GM19023 (cell line): ENCODE results near the gene UBE2J1.
"Not testable (repeated sequence)": the region's sequence is repeated elsewhere in the genome, so short reads cannot be mapped to it uniquely, and the experiment has no call there.

Source experiments
- ATAC-seq: cut with Tn5 transposase; IDR thresholded peaks from one replicate; pipeline ENCODE4 v1.9.1; 2021; ENCODE audit warnings: mild to moderate bottlenecking, moderate library complexity; ENCODE audit not compliant: unreplicated experiment

The UBE2J1 gene

GRCh38 chr6:89321131-89321970, 31.2 kb downstream of the UBE2J1 start:
- ATAC-seq = no peak

GRCh38 chr6:89320012-89320559, 32.4 kb downstream of the UBE2J1 start:
- no peak for ATAC-seq

- ATAC-seq = no peak
These were observed 35.5 kb downstream of the UBE2J1 start for GRCh38 chr6:89317067-89317466.

- no peak for ATAC-seq
These were observed 37.2 kb downstream of the UBE2J1 start, which contains the start of gene GABRR2 for GRCh38 chr6:89315249-89315885. TSS of gene GABRR2 (minus strand) at chr6:89315299. CDS start at chr6:89315165, 134 bp downstream.

DNA sequence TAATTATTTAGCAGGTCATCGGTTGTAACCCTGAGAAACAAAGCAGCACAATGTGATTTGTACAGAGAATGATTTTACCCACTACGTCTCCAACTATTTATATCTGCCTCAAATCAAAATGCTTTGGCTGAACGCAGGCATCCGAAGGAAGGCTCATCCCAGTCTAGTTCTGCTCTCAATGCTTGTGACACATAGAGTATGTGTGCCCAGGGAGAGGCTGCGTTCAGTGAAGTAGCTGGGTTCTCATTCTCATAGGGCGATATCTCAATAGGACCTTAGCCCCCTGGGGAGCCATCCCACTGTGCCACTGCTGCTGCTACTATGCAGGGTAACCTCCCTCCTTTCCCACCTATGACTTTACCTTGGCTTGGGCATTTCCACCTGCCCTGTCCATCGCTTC, 37.8 kb downstream of the UBE2J1 start:
- no peak for ATAC-seq

- ATAC-seq = no peak
These were observed 39.5 kb downstream of the UBE2J1 start for GRCh38 chr6:89313006-89313405.

GRCh38 chr6:89311853-89312531, 40.5 kb downstream of the UBE2J1 start:
- no peak for ATAC-seq

- ATAC-seq = no peak
These were observed 41.0 kb downstream of the UBE2J1 start for GRCh38 chr6:89311530-89311852.

GRCh38 chr6:89310929-89311328, 41.6 kb downstream of the UBE2J1 start:
- no peak for ATAC-seq

DNA sequence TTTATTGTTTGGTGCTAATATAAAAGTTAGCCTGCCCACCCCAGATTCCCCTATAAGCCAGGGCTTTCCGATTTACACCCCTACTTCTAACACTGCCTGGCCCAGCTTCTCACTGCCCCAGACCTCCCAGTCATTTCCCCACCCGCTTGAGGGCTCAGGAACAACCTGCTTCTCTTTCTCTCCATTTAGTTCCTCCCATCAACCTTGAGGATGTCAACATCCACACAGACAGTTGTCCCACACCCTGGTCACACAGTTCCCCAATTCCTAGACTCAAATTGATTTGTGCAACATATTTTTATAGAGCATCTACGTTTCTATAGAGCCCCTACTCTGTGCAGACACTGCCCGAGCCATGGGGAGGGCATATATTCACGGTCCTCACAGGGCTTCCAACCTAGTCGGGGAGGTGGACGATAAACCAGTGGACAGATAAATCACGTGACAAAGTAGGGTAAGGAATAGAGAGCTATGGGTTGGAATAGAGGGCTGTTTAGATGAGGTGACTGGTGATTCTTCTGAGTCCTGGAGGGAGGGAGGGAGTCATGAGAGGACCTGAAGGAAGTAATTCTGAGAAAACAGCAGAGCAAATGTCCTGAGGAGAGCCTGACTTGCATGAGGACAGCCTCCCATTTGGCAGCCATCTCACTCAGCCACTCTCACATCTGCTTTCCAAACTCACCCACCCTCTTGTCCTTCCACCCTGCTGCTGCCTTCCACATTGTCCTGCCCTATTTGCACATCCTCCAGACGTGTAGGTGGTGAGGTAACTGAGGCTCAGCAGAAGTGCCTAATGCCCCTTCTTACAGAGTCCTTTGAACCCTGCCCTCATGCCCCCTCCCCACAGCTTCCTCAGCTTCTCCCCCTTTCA, 43.8 kb downstream of the UBE2J1 start:
- ATAC-seq = no peak

DNA sequence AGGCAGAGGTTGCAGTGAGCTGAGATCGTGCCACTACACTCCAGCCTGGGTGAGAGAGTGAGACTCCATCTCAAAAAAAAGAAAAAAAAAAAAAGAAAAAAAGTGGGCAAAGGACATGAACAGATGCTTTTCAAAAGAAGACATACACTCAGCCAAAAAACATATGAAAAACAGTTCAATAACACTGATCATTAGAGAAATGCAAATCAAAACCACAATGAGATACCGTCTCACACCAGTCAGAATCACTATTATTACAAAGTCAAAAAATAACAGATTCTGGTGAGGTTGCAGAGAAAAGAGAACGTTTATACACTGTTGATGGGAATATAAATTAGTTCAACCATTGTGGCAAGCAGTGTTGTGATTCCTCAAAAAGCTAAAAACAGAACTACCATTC, 48.0 kb downstream of the UBE2J1 start:
- ATAC-seq = not testable (repeated sequence)

GRCh38 chr6:89302936-89303335, 49.6 kb downstream of the UBE2J1 start:
- no peak for ATAC-seq

GRCh38 chr6:89302195-89302770, 50.2 kb downstream of the UBE2J1 start:
- no peak for ATAC-seq

DNA sequence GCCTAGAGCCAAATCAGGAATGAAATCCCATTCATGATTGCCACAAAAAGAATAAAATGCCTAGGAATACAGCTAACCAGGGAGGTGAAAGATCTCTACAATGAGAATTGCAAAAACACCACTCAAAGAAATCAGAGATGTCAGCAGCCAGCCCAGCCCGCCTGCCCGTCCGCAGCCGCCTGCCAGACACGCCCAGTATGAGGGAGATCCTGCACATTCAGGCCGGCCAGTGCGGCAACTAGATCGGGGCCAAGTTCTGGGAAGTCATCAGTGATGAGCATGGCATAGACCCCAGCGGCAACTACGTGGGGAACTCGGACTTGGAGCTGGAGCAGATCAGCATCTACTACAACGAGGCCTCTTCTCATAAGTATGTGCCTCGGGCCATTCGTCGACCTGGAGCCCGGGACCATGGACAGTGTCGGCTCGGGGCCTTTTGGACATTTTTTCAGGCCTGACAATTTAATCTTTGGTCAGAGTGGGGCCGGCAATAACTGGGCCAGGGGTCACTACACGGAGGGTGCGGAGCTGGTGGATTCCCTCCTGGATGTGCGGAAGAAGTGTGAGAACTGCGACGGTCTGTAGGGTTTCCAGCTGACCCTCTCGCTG, 50.8 kb downstream of the UBE2J1 start:
- no peak for ATAC-seq

DNA sequence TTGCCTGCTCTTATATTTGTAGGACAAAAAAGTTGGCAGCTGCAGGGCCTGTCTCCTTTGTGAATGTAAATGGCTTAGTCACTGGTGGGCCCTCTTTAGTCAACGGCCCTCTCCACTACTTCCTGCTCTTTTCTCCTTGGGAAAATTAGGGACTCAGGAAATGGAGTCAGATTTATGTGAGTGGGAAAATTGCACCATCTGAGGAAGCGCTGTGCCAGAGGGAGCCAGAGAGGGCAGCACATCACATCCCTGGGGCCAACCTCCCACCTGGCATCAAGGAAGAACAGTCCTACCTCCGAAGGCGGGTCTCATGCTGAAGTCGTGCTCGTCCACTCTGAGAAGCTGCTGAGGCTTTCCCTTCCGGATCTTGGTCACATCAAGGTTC, 53.1 kb downstream of the UBE2J1 start:
- ATAC-seq = no peak

- no peak for ATAC-seq
These were observed 53.6 kb downstream of the UBE2J1 start for GRCh38 chr6:89298680-89299465.

DNA sequence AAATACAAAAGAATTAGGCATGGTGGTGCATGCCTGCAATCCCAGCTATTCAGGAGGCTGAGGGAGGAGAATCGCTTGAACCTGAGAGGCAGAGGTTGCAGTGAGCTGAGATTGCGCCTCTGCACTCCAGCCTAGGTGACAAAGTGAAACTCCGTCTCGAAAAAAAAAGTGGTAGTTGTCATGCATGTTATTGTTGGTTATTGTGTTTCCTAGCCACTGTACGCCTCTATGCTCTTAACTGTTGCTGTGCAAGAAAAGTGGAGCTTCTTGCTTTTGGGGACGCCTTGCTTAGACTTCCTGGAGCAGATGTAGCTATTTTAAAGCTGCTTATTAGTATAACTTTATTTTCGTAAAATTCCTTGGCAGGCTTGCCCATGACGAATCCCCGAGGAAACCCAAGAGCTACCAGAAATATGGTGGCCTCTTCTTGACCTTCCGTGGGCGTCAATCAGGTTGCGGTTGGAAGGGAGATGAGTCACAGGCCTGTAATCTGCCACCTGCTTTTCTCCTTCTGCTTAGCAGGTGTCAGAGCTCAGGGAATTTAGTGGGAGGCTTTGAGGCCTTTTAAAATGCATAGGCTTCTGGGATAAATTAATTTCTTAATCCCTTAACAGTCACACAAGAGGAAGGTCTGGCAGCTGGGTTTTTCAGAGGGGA, 54.7 kb downstream of the UBE2J1 start:
- peak; percentile 94 for ATAC-seq

GRCh38 chr6:89295981-89296380, 56.5 kb downstream of the UBE2J1 start:
- no peak for ATAC-seq

- not testable (repeated sequence) for ATAC-seq
These were observed 57.4 kb downstream of the UBE2J1 start for GRCh38 chr6:89295116-89295515.
